MM.1S (cell line): ENCODE measurements around the gene MATK.

Experiments
- DNase-seq: peaks from one replicate; pipeline ENCODE4 v3.0.0-alpha.2; 2015
- H2AFZ ChIP-seq: fragments of 300-600 bp; sonication (generic); 2 replicates; pipeline ENCODE4 v1.6.0; 2016; ENCODE audit warnings: antibody characterized with exemption, low read length
- H3F3A ChIP-seq: fragments of 300-600 bp; sonication (generic); 2 replicates; pipeline ENCODE4 v1.6.1; 2016; ENCODE audit warnings: mild to moderate bottlenecking, antibody characterized with exemption, low read length, moderate library complexity, mixed read lengths; ENCODE audit not compliant: insufficient read depth
- H3K27ac ChIP-seq: fragments of 300-600 bp; sonication (generic); 2 replicates; pipeline ENCODE4 v1.5.1; 2016; ENCODE audit warnings: mild to moderate bottlenecking, low read length
- H3K27me3 ChIP-seq: fragments of 300-600 bp; sonication (generic); replicated peaks from 2 replicates; pipeline ENCODE4 v1.6.0; 2016; ENCODE audit warnings: low read length; ENCODE audit not compliant: insufficient read depth
- H3K36me3 ChIP-seq: fragments of 300-600 bp; sonication (generic); replicated peaks from 2 replicates; pipeline ENCODE4 v1.6.1; 2016; ENCODE audit warnings: mild to moderate bottlenecking, low read length, mixed read lengths; ENCODE audit not compliant: insufficient read depth
- H3K4me1 ChIP-seq: fragments of 300-600 bp; sonication (generic); 2 replicates; pipeline ENCODE4 v1.6.1; 2016; ENCODE audit warnings: low read length, mixed read lengths
- H3K4me2 ChIP-seq: fragments of 300-600 bp; sonication (generic); 2 replicates; pipeline ENCODE4 v1.6.0; 2016; ENCODE audit warnings: low read depth, low read length
- H3K4me3 ChIP-seq: fragments of 300-600 bp; sonication (generic); 2 replicates; pipeline ENCODE4 v1.5.1; 2016; ENCODE audit warnings: low read length, mixed read lengths
- H3K79me2 ChIP-seq: fragments of 300-600 bp; sonication (generic); 2 replicates; pipeline ENCODE4 v1.6.1; 2016; ENCODE audit warnings: mixed run types, low read length, mixed read lengths
- H3K9ac ChIP-seq: fragments of 300-600 bp; sonication (generic); 2 replicates; pipeline ENCODE4 v1.6.1; 2016; ENCODE audit warnings: low read length, mixed read lengths
- H3K9me2 ChIP-seq: fragments of 300-600 bp; sonication (generic); replicated peaks from 2 replicates; pipeline ENCODE4 v1.6.1; 2016; ENCODE audit warnings: mild to moderate bottlenecking, low read length, mixed read lengths; ENCODE audit not compliant: insufficient read depth
- H3K9me3 ChIP-seq: fragments of 300-600 bp; sonication (generic); replicated peaks from 2 replicates; pipeline ENCODE4 v1.6.1; 2016; ENCODE audit warnings: mild to moderate bottlenecking, low read length, mixed read lengths; ENCODE audit not compliant: insufficient read depth
- H4K20me1 ChIP-seq: fragments of 300-600 bp; sonication (generic); 2 replicates; pipeline ENCODE4 v1.6.1; 2016; ENCODE audit warnings: mild to moderate bottlenecking, low read length, moderate library complexity, mixed read lengths; ENCODE audit not compliant: insufficient read depth
- EZH2 ChIP-seq: fragments of 300-600 bp; sonication (generic); optimal IDR thresholded peaks from 2 replicates; pipeline ENCODE3; 2017; ENCODE audit warnings: low read depth, mild to moderate bottlenecking, antibody characterized with exemption, low read length, mixed read lengths
- EZH2phosphoT487 ChIP-seq: fragments of 300-600 bp; sonication (generic); IDR thresholded peaks from 2 replicates; pipeline ENCODE4 v1.6.1; 2018; ENCODE audit warnings: antibody characterized with exemption, low read length
- TF ChIP-seq, protein P1 (sequence below): fragments of 300-600 bp; sonication (generic); IDR thresholded peaks from 2 replicates; pipeline ENCODE4 v1.5.1; 2016; ENCODE audit warnings: antibody characterized with exemption, low read length, mixed read lengths

MATK gene

DNA sequence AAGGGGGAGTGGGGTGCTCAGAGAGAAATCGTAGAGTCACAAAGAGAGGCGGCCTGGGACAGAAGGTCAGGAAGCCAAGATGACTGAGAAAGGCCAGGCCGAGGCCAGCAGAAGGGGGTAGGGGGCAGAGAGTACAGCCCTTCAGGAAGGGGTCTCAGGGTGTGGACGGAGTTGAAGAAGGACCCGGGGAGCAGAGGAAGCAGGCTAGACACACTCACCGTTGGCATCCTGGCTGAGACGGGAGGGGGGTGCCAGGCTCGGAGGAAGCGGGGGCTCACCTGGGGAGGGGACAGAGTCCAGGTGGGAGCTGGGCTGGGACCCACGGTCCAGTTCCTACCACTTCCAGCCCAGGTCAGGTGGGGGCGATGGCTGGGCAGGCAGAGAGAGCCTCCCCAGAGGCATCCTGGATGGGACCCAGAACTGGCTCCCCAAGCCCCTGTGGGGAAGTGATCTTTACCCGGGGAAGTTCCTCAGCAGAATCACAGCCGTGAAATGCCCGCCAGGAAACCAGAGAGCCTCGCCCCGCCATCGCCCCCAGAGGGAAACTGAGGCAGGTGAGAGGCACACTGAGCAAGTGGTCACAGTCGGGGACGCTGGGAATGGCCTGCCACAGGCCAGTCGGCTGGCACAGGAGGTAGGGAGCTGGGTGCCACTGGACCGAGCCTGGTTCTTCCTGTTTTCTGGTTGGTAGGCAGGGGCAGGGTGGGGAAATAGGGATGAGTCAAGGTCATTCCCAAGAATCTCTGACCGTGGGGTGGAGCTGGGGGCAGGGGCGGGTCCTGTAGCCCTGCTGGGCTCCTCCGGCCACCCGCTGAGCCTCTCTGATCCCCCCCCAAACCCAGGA lies 1.4 kb downstream of the MATK start:
- no peak overlapping the region for H3K4me3 ChIP-seq
- H4K20me1 ChIP-seq, result no peaks in the 10 kb centered on the region
- no peaks in the 10 kb centered on the region for H3K36me3 ChIP-seq
- DNase-seq, result no peak
- no peak overlapping the region for H3K9ac ChIP-seq
- peaks cover 70% of the 10 kb centered on the region for H3K27me3 ChIP-seq
- no peaks in the 10 kb centered on the region for H3K9me3 ChIP-seq
- H2AFZ ChIP-seq, result no peak overlapping the region
- H3K79me2 ChIP-seq, result no peaks in the 10 kb centered on the region
- no peaks in the 10 kb centered on the region for H3K4me1 ChIP-seq
- H3K4me2 ChIP-seq, result no peak overlapping the region
- H3K27ac ChIP-seq, result no peak overlapping the region
- H3K9me2 ChIP-seq, result no peaks in the 10 kb centered on the region
- no peaks in the 10 kb centered on the region for H3F3A ChIP-seq
- TF ChIP-seq EZH2phosphoT487 (no peak), EZH2 (no peak)
- TF ChIP-seq, protein P1, sequence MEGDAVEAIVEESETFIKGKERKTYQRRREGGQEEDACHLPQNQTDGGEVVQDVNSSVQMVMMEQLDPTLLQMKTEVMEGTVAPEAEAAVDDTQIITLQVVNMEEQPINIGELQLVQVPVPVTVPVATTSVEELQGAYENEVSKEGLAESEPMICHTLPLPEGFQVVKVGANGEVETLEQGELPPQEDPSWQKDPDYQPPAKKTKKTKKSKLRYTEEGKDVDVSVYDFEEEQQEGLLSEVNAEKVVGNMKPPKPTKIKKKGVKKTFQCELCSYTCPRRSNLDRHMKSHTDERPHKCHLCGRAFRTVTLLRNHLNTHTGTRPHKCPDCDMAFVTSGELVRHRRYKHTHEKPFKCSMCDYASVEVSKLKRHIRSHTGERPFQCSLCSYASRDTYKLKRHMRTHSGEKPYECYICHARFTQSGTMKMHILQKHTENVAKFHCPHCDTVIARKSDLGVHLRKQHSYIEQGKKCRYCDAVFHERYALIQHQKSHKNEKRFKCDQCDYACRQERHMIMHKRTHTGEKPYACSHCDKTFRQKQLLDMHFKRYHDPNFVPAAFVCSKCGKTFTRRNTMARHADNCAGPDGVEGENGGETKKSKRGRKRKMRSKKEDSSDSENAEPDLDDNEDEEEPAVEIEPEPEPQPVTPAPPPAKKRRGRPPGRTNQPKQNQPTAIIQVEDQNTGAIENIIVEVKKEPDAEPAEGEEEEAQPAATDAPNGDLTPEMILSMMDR, result no peak

DNA sequence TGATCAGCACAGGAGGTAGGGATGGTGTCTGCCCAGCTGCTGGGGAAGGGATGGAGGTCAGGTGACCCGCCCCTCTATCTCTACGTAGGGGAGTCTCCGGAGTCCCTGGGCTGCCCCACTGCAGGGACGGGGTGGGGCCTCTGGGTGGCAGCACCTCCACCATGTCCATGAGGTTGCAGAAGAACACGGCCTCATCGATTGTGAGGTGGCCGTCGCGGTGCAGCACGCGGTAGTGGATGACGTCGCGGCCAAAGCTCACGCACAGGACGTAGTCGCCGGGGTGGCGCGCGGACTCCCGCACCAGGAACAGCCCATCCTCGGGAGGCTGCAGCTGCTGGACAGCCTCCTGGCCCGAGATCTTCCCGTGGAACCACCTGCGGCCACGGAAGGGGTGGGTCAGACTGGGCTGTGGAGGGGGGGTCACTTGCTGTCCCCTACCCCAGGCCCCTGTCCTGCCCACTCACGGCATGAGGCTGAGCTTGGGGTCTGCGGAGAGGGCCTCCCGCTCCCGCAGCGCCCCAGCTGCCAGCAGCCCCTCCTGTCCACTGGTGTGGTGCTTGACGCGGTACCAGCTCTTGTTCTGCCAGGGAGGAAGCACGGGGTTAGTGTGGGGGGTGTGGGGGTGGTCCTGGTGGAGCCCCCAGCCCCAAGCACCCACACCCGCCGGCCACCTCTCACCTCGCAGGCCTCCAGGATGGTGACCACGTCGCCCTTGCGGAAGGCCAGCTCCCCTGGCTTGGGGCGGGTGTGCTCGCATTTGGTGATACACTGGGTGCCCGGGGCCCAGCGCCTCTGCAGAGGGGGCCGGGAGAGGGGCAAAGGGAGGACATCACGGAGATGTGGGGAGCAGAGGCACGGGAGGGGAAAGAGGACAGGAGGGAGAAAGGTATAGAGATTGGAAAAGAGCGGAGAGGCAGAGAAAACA lies 2.3 kb downstream of the MATK start:
- Histone ChIP-seq H3K79me2 (no peaks in the 10 kb centered on the region), H3K27me3 (peaks cover 68% of the 10 kb centered on the region), H3F3A (no peaks in the 10 kb centered on the region), H3K36me3 (no peaks in the 10 kb centered on the region), H3K9me2 (no peaks in the 10 kb centered on the region), H3K9me3 (no peaks in the 10 kb centered on the region), H4K20me1 (no peaks in the 10 kb centered on the region), H3K4me2 (no peak overlapping the region), H3K4me1 (no peaks in the 10 kb centered on the region), H3K9ac (no peak overlapping the region), H3K27ac (no peak overlapping the region), H3K4me3 (no peak overlapping the region), H2AFZ (no peak overlapping the region)
- DNase-seq, result no peak
- TF ChIP-seq, protein P1, result no peak

DNA sequence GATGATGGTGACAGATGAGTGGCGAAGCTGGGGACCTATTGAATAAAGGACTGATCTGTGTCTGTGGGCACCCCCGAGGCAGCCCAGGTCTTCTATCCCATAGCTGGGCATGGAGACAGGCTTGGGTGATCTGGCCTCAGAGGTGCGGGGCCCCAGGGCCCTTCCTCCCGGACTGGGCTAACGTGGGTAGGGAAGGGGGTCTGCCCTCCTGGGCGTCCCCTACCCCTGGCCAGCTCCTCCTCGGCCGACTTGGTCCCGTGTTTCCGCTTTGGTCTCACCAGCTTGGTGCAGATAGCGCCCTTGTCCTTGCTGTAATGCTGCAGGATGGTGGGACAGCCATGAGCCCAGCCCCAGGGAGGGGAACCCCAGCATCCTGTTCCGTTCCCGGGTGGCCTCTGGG lies 3.3 kb downstream of the MATK start:
- Histone ChIP-seq H3K4me1 (no peaks in the 10 kb centered on the region), H3K4me3 (no peak overlapping the region), H3K9me3 (no peaks in the 10 kb centered on the region), H3K36me3 (no peaks in the 10 kb centered on the region), H4K20me1 (no peaks in the 10 kb centered on the region), H3K27ac (no peak overlapping the region), H3K4me2 (no peak overlapping the region), H3K79me2 (no peaks in the 10 kb centered on the region), H3K27me3 (peaks cover 68% of the 10 kb centered on the region), H2AFZ (no peak overlapping the region), H3K9me2 (no peaks in the 10 kb centered on the region), H3F3A (no peaks in the 10 kb centered on the region), H3K9ac (no peak overlapping the region)
- no peak for DNase-seq
- TF ChIP-seq EZH2phosphoT487 (no peak), EZH2 (no peak)
- TF ChIP-seq, protein P1, result no peak
